Activated naive CD8-positive, alpha-beta T cell treated with anti-CD3 and anti-CD28 coated beads for 36 hours (primary cell): ENCODE results near the gene ANKRD33. TPM values are rescaled to one million over a fixed set of nuclear protein-coding genes. Genes with fewer than 3 reads are reported as not detected.

Source experiments
- DNase-seq: peaks from one replicate; pipeline ENCODE4 v3.0.0; 2021
- H3K27ac Mint-ChIP-seq: one replicate; pipeline ENCODE4 v1.8.0; 2022; ENCODE audit warnings: mild to moderate bottlenecking, moderate library complexity, mixed read lengths
- H3K27me3 Mint-ChIP-seq: one replicate; pipeline ENCODE4 v1.8.0; 2022; ENCODE audit warnings: mild to moderate bottlenecking, mixed read lengths
- H3K36me3 Mint-ChIP-seq: one replicate; pipeline ENCODE4 v1.8.0; 2021; ENCODE audit warnings: mild to moderate bottlenecking, mixed read lengths
- H3K4me1 Mint-ChIP-seq: one replicate; pipeline ENCODE4 v1.8.0; 2021; ENCODE audit warnings: mixed read lengths
- H3K4me3 Mint-ChIP-seq: one replicate; pipeline ENCODE4 v1.8.0; 2022; ENCODE audit warnings: mild to moderate bottlenecking, moderate library complexity, mixed read lengths
- H3K9me3 Mint-ChIP-seq: one replicate; pipeline ENCODE4 v1.8.0; 2022; ENCODE audit warnings: mixed read lengths
- total RNA-seq, 2 experiments: library from RNA; stranded (reverse); gene quantifications; one replicate each; pipeline ENCODE4 v1.2.3, GENCODE V29; 2021

The ANKRD33 gene
- total RNA-seq, 2 experiments from 2014 or later: not detected

DNA sequence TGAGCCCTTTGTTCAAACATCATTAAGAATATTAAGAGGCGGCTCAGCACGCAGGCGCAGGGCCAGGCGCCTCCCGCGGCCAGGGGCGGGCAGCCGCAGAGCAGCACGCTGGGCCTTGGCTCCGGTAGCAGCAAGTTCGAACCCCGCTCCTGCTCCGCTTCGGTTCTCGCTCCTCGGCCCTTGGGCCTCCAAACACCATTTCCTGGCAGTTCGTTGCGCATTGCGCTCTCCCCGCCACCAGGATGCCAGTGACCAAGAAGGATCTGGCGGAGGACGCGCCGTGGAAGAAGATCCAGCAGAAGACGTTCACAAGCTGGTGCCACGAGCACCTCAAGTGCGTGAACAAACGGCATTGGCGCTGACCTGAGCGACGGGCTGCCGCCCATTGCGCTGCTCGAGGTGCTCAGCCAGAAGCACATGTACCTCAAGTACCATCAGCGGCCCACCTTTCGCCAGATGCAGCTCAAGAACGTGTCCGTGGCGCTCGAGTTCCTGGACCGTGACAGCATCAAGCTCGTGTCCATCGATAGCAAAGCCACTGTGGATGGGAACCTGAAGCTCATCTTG, 12.5 kb downstream of the ANKRD33 start:
- Mint-ChIP-seq H3K36me3 (no peaks in the 10 kb centered on the region), H3K9me3 (no peaks in the 10 kb centered on the region), H3K4me1 (no peaks in the 10 kb centered on the region), H3K4me3 (no peak overlapping the region), H3K27me3 (peaks cover under 1% of the 10 kb centered on the region), H3K27ac (no peak overlapping the region)
- no peak for DNase-seq

DNA sequence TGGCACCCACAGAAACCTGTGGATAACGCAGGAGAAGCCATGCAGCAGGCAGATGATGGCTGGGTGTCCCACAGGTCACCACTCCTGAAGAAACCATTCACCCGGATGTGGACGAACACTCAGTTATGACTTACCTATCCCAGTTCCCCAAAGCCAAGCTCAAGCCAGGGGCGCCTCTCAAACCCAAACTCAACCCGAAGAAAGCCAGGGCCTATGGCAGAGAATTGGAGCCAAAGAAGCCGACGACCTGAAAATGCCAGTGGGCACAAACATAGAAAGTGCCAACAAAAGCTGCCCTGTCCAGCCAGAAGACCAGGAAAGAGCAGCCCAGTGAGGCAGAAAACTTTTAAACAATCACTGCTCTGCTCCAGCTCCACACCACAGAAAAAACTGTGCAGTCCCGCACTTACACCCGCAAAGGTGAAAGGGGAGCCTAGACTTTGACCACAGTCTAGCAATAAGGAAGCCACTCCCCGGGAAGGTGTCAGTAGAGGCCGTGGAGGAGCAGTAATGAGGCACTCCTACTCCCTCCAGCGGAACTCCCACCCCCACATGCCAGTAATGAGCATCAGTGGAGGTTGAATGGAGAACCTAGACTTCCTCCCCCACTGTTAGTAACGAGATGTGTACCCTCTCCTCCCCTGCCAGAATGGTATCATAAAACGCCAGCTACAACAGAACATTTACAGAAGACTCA, 13.4 kb downstream of the ANKRD33 start:
- DNase-seq: no peak
- H3K9me3 Mint-ChIP-seq: no peaks in the 10 kb centered on the region
- peaks cover 9% of the 10 kb centered on the region for H3K27me3 Mint-ChIP-seq
- no peaks in the 10 kb centered on the region for H3K4me1 Mint-ChIP-seq
- H3K36me3 Mint-ChIP-seq: no peaks in the 10 kb centered on the region
- H3K4me3 Mint-ChIP-seq: no peak overlapping the region
- no peak overlapping the region for H3K27ac Mint-ChIP-seq

DNA sequence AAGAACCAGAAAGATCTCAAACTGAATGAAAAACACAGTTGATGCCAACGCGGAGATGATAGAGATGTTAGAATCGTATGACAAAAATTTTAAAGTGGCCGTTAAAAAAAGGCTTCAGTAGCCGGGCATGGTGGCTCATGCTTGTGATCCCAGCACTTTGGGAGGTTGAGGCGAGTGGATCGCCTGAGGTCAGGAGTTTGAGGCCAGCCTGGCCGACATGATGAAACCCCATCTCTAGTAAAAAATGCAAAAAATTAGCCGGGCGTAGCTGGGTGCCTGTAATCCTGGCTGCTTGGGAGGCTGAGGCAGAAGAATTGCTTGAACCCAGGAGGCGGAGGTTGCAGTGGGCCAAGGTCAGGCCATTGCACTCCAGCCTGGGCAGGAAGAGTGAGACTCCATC, 14.0 kb downstream of the ANKRD33 start:
- no peak for DNase-seq
- H3K36me3 Mint-ChIP-seq: no peaks in the 10 kb centered on the region
- H3K27me3 Mint-ChIP-seq: peaks cover 14% of the 10 kb centered on the region
- no peaks in the 10 kb centered on the region for H3K4me1 Mint-ChIP-seq
- H3K27ac Mint-ChIP-seq: no peak overlapping the region
- H3K4me3 Mint-ChIP-seq: no peak overlapping the region
- H3K9me3 Mint-ChIP-seq: no peaks in the 10 kb centered on the region

DNA sequence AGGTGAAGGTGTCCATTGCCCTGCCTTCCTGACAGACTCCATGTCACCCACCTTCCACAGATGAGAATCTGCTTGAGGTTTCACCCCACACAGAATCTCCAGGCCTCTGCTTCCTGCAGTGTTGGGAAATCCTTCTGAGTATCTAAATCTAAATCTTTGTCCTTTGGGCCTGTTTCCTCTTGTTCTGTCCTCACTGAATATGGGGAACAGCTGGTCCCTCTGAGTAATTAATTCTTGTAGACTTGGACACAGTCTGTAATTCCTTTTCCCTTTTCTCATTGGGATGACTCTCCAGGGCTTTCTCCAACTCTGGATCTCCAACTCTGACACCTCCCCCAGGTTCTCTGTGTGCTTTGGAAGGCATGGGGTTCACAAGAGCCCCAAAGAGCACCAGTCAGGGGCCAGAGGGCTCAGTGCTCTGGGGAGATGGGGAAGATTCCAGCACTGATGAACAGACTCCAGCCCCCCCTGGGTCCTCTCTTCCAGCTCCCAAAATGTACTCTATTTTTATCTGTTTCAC, 17.1 kb downstream of the ANKRD33 start:
- H3K27ac Mint-ChIP-seq: no peak overlapping the region
- no peak overlapping the region for H3K4me3 Mint-ChIP-seq
- DNase-seq: no peak
- H3K9me3 Mint-ChIP-seq: no peaks in the 10 kb centered on the region
- H3K36me3 Mint-ChIP-seq: no peaks in the 10 kb centered on the region
- H3K27me3 Mint-ChIP-seq: peaks cover 31% of the 10 kb centered on the region
- H3K4me1 Mint-ChIP-seq: no peaks in the 10 kb centered on the region

DNA sequence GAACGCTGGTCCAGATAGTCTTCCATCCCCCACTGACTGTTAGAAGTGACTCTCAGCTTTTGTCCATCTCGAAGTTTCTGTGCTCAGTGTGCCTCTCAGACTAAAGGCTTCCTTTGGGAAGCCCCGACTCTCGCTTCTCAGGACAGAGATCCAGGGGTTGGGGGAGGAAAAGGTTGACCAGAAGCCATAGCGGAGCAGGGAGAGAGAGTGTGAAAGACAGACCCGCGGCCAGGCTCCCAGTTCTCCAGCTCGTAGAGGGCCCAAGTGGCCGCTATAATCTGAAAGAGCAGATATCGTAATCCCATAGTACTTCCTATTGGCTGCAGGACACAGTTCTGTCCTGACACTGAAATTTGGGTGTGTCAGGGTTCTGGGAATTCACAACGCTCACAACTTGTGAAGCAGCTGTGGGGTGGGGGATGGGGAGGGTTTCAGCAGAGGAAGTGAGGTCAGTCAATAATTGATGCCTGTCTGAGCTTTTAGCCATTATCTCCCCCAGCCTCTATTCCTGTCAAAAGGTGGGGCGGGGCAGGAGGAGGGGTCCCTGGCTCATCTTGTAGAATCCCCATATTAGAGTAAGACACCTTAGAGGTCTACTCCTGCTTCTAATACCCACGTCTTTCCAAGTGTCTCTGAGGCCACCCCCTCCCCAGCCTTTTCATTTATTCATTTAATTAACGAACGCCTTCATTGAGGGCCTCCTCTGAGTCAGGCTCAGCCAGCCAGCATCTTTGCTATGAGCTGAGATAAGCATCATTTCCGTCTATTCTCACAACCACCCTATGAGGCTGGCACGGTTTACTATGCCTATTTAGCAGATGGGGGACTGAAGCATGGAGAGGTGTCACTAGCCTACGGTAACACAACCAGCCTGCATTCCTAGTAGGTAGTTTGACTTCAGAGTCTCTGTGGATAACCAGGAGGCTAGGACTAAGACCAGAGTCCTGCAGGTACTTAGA, 17.8 kb downstream of the ANKRD33 start:
- H3K4me3 Mint-ChIP-seq: no peak overlapping the region
- no peaks in the 10 kb centered on the region for H3K4me1 Mint-ChIP-seq
- no peaks in the 10 kb centered on the region for H3K9me3 Mint-ChIP-seq
- no peaks in the 10 kb centered on the region for H3K36me3 Mint-ChIP-seq
- peaks cover 31% of the 10 kb centered on the region for H3K27me3 Mint-ChIP-seq
- no peak for DNase-seq
- no peak overlapping the region for H3K27ac Mint-ChIP-seq

DNA sequence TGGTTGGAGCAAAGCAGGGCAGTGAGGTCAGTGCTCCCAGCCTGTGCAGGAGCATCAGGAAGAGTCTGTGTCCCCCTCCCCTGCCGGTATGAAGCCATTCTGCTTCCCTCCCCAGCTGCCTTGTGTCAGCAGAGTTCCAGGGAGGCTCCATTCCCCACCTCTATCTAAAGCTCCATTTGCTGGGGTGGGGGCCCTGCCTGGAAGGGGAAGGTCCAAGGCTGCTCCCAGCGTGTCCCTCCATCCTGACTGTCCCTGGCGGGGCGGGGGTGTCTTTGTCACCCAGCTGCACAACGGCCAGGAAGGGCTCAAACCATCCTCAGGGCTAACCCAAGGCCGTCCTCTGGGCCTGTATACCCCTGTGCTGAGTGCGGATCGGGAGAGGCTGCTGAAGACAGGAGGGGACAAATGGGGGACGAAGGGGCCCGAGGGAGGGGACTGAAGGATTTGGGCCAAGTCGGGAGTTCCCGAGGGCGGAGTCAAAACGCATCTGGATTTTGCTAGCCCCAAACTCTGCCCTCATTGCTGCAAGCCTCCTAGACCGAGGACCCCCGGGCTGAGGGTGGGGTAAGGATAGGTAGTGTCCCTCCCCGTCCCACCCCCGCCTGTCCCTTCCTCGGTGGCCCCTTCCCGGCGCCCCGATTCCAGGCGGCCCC, 18.7 kb downstream of the ANKRD33 start:
- DNase-seq: no peak
- H3K27me3 Mint-ChIP-seq: peaks cover 31% of the 10 kb centered on the region
- H3K27ac Mint-ChIP-seq: no peak overlapping the region
- no peaks in the 10 kb centered on the region for H3K36me3 Mint-ChIP-seq
- no peaks in the 10 kb centered on the region for H3K9me3 Mint-ChIP-seq
- no peaks in the 10 kb centered on the region for H3K4me1 Mint-ChIP-seq
- H3K4me3 Mint-ChIP-seq: no peak overlapping the region

DNA sequence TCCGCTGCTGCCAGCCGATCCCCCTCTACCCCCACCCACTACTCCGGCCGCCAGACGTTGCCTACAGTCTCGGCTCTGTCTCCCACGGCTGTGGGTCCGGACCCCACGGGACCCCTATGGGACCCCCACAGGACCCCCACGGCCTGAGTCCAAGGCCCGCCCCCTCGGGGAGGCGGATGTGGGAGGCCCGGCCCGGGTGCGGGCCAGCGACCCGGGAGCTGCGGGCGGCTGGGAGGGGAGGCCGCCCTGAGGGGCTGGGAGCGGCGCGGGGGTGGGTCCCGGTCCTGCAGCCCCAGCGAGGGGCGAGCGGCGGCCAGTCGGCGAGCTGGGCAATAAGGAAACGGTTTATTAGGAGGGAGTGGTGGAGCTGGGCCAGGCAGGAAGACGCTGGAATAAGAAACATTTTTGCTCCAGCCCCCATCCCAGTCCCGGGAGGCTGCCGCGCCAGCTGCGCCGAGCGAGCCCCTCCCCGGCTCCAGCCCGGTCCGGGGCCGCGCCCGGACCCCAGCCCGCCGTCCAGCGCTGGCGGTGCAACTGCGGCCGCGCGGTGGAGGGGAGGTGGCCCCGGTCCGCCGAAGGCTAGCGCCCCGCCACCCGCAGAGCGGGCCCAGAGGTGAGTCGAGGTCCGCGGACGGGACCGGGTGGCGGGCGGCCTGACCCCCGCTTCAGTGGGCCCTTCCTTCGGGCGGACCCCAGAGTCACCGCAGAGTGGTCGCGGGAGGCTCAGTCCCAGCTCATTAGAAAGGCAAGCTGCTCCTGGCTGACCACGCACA, 19.4 kb downstream of the ANKRD33 start, which contains the start of gene ACVRL1:
Gene ACVRL1 (plus strand): TSS at position 422 of the 773 bp plus-strand sequence. CDS start 4,971 bp downstream, outside the sequence.
- no peak within 1 kb of the TSS for H3K4me3 Mint-ChIP-seq
- no peaks in the 10 kb centered on the region for H3K4me1 Mint-ChIP-seq
- no peaks in the 10 kb centered on the region for H3K9me3 Mint-ChIP-seq

DNA sequence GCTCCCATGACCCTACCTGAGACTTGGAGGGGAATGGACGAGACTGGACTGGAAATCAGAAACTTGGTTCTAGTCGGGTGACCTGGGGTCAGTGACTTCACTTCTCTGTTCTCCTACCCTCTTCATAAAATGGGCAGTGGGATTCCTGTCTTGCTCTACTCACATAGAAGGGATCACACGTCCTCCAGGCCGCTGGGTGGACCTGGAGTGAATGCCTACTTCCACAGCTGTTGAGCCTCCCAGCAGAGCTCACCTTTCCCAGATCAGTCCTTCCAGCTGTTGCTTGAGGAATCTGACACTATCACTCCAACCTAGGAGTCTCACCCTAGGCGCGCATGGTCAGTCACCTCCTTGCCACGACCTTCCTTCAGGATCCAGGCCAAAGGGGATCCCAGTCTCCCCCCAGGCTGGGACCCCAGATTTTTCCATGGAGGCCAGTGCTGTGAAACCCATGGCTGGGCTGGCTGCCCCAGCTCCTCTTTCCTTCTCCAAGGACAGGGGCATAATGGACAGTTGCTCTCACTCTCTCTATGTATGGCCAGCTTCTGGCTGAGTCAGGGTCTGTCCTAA, 20.0 kb downstream of the ANKRD33 start:
- no peaks in the 10 kb centered on the region for H3K4me1 Mint-ChIP-seq
- peaks cover 31% of the 10 kb centered on the region for H3K27me3 Mint-ChIP-seq
- no peak for DNase-seq
- no peaks in the 10 kb centered on the region for H3K36me3 Mint-ChIP-seq
- H3K9me3 Mint-ChIP-seq: no peaks in the 10 kb centered on the region
- no peak overlapping the region for H3K4me3 Mint-ChIP-seq
- H3K27ac Mint-ChIP-seq: no peak overlapping the region

More for the DNA sequence above, 19.4 kb downstream of the ANKRD33 start, which contains the start of gene ACVRL1:
- no peak for DNase-seq
- Mint-ChIP-seq H3K36me3 (no peaks in the 10 kb centered on the region), H3K27me3 (peaks cover 31% of the 10 kb centered on the region), H3K27ac (no peak within 1 kb of the TSS)

DNA sequence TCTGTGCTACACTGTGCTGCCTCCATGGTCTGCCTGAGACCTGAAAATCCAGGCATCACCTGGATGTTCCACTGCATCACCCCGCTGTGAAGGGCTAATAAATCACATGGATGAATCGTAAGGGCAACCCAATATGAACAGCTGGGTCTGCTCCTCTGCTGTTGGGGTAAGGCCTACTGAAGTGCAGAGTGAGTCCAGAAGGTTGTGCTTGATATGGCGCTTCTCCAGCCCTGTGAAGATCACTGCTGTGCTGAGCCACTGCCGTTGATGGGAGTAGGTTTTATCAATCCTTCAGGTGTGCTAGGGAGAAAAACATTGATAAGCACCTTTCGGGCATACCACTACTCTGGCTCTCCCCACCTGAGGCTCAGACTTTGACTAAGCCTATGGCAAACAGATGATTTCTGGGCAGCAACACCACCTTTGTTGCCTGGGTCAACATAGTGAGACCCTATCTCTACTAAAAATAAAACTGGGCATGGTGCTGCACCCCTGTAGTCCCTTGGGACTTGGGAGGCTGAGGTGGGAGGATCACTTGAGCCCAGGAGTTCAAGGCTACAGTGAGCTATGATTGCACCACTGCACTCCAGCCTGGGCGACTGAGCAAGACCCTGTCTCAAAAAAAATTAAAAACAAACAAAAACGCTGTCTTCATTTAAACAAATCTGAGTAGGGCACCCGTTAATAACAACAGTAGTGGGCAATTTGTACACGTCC, 21.1 kb downstream of the ANKRD33 start:
- Mint-ChIP-seq H3K4me1 (no peaks in the 10 kb centered on the region), H3K36me3 (no peaks in the 10 kb centered on the region), H3K9me3 (no peaks in the 10 kb centered on the region), H3K4me3 (no peak overlapping the region), H3K27ac (no peak overlapping the region), H3K27me3 (peaks cover 34% of the 10 kb centered on the region)
- no peak for DNase-seq

DNA sequence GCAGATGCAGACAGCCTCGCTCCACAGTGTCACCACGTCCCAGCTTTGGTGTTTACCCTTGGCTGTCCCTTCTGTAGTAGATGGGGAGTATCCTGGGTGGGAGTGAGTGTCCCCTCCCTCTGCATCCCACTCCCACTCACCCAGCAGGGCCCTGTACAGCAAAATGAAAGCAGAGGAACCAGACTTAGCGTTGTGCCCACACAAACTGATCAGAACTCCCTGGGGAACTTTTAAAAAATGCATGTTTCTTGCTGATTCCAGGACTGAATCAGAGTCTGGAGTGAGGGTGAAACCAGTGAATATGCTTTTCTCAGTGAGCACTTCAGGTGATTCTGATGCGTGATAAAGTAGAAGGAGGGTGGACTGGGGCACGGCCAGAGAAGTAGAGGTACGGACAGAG, 22.3 kb downstream of the ANKRD33 start:
- no peak for DNase-seq
- Mint-ChIP-seq H3K27ac (no peak overlapping the region), H3K36me3 (no peaks in the 10 kb centered on the region), H3K4me1 (no peaks in the 10 kb centered on the region), H3K4me3 (no peak overlapping the region), H3K27me3 (peaks cover 35% of the 10 kb centered on the region), H3K9me3 (no peaks in the 10 kb centered on the region)

DNA sequence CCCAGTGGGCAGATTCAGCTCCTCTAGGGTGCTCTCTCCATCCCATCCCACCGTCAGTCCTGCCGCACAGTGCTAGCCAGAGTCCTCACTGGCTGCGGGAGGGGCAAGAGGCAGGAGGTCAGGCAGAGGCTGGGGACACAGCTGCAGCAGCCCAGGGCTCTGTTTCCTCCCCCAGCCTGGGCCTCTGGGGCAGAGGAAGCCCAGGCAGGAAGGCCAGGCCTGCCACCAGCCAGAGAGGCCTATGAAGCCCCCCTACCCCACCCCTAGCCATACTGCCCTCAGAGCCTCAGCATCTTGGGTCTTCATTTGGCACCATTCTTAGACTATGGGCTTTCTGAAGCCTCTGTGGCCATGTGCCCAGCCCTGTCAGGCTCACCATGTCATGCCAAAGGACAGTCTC, 22.8 kb downstream of the ANKRD33 start:
- H3K4me1 Mint-ChIP-seq: no peaks in the 10 kb centered on the region
- no peak overlapping the region for H3K4me3 Mint-ChIP-seq
- H3K27ac Mint-ChIP-seq: no peak overlapping the region
- H3K36me3 Mint-ChIP-seq: no peaks in the 10 kb centered on the region
- H3K27me3 Mint-ChIP-seq: peaks cover 32% of the 10 kb centered on the region
- no peak for DNase-seq
- no peaks in the 10 kb centered on the region for H3K9me3 Mint-ChIP-seq

DNA sequence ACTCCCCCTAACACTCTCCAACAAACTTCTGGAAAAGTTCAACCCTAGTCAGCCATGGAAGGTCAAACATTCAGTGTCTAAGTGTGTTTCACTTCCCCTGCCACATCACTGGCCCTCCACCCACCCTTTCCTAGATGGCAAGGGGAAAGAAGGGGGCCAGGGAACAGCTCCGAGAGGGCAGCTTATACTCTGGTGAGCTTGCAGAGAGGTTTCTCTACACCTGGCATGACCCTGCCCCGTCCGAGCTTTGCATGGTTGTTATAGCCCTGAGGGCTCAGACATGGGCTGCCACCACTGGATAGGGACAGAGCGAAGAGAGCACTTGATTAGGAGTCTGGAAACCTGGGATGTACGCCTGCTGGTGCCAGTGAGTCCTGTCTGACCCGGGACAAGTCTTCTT, 23.4 kb downstream of the ANKRD33 start:
- no peaks in the 10 kb centered on the region for H3K9me3 Mint-ChIP-seq
- H3K36me3 Mint-ChIP-seq: no peaks in the 10 kb centered on the region
- no peak overlapping the region for H3K27ac Mint-ChIP-seq
- no peaks in the 10 kb centered on the region for H3K4me1 Mint-ChIP-seq
- no peak overlapping the region for H3K4me3 Mint-ChIP-seq
- no peak for DNase-seq
- peaks cover 26% of the 10 kb centered on the region for H3K27me3 Mint-ChIP-seq
